Activated T-cell treated with anti-CD3 and anti-CD28 coated beads for 48 hours (primary cell): ENCODE data around the gene LRRC61.
A peak's percentile ranks its signal among the peaks of the same experiment; 100 is the strongest.
"Not testable (repeated sequence)": the region's sequence is repeated elsewhere in the genome, so short reads cannot be mapped to it uniquely, and the experiment has no call there.

Experiments used
- DNase-seq: peaks from one replicate; pipeline ENCODE4 v3.0.0-alpha.2; 2020; ENCODE audit warnings: low read depth

LRRC61 gene, protein sequence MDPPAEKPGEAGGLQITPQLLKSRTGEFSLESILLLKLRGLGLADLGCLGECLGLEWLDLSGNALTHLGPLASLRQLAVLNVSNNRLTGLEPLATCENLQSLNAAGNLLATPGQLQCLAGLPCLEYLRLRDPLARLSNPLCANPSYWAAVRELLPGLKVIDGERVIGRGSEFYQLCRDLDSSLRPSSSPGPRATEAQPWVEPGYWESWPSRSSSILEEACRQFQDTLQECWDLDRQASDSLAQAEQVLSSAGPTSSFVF

DNA sequence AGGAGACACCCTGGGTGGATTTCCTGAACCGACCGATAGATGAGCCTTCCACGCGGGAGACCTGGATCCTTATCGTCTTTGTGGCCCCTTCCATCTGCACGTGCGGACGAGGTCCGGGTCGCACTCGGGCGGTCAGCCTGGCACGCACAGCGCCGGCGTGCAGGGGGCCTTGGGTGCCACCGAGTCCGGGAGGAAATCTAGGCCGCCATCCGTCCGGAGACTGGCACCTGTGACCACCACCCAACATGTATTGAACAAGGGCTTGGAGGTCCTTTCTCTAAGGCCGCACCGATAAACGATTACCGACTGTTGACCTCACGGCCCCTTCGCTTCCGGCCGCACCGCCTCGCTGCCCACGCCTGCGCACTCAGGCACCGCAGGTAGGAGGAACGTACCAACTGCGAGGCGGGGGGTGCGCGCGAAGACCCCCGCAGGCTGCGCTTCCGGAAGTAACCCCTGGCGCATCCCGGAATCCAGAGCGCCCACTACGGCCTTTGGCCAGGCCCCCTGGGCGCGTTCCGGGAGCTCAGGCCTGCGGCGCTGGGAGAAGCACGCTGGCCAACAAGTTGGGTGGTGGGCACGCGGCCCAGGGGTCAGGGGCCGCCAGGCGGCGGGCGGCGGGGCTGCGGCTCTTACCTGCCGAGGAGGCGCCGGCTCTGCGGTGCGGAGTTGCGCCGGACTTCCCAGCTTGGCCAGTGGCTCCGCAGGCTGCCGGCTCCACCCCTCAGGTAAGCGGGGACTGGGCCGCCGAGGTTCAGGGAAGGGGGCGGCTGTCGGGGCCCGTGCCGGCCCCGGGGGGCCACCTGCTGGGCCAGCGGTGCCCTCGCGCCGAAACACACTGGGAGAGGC is at the start of gene LRRC61, which contains the start of gene ACTR3C:
Gene LRRC61, plus strand, starts transcription at position 523 of the 849 bp plus-strand sequence. CDS start 13,507 bp downstream, outside the sequence.
Gene ACTR3C, minus strand, starts transcription at position 713 of the 849 bp plus-strand sequence. CDS start 28,249 bp downstream, outside the sequence.
- peak; percentile 65 for DNase-seq

DNA sequence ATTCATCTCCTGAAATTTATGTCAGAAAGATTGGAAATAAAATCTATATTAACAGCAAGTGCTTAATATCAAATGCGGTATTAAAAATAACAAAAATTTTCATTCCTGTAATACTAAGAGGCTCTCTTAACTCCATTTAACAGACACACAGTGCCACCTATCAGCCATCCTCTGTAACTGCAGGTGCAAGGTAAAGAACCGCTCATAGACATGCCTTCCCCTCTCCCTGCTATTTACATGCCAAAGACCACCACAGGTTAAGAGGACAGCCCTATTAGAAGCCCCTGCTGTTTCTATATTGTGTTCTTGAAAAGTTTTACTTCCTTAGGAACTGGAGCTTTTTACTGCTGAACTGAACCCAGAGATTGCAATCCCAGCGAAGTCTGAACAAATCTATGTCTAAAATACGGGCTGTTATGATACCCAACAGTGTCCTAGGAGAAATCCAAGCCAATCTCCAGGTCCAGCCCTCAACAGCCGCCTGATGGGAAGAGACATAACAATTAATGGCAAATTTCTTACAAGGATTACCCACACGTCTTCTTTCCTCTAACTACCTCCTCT is 46.9 kb upstream of the LRRC61 start:
- DNase-seq = not testable (repeated sequence)

DNA sequence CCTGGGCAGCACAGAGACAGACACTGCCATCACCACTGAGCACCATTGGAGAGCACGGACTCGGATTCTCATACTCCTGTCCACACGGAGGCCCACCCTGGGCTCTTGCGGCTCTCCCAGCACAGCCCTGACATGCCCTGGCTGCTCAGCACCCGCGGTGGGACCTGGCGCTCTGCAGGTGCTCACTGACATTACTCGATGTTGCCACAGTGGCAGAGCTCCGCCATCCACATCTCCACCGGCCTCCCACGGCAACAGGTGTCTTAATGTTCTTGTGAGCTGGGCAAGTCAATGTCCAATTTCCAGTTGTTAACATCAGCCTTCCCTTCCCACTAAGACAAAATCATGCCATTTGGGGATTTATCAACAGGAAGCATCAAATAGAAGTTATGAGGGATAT is 44.8 kb upstream of the LRRC61 start:
- not testable (repeated sequence) for DNase-seq

DNA sequence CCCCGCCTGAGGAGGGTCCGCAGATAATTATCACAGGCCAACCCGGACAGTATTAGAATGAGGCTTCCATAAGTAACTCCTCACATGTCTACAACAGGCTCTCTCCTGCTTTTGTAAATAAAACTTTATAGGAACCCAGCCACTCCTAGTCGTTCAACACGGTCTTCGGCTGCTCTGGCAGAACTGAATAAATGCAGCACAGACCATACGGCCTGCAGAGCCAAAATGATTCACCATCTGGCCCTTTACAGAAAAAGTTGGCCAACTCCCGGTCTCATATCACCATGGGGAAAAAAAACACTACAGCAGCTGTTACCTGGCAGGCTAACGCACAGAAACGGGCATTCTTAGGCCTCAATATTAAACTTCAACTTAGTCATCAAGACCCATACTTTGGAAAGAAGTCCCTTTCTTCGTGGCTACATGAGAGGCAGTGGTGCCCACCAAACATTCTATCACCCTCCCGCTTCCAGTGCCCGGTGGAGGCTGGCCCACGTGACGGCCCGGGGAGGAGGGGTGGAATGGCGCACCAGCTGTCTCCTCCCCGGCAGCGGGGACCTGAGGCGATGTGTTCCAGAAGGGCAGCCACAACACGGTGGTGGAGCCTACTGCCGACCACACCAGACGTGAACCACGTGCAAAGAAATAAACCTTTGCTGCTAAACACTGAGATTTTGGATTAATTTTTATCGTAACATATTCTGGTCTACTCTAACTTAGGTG is 41.3 kb upstream of the LRRC61 start:
- not testable (repeated sequence) for DNase-seq

DNA sequence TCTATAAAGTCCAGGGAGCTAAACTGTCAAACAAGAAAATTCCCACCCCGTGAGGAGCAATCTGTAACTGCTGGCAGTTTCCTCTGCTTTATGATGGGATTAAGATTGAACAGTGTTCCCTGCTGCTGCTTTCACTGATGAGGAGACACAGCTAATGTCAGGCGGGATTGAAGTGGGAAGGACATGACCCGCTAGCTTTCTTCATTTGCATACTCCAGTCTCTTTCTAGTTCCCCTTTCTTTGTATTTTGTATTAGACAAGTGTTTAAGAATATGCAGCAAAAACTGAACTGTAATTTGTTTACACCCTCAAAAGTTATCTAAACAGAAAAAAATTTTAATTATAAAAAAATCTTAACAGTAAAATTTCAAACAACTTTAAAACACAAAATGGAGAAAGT is 40.0 kb upstream of the LRRC61 start:
- not testable (repeated sequence) for DNase-seq

DNA sequence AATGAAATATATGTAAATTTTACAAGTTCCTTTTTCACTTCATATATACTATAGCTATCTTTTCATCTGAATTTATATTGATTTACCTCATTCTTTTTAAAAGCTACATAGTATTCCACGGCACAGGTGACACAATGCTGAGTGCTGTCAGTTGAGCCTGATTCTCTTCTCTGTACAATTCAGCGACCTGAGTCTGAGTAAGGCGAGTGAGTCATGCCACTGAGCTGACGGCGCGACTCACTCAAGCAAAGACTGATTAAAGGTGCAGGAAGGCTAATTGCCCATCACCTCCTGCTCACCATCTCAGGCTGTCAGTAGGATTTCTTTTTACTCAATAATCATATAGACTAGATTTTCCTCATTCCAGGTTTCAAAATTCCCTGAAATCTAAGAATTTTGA is 39.5 kb upstream of the LRRC61 start:
- not testable (repeated sequence) for DNase-seq

DNA sequence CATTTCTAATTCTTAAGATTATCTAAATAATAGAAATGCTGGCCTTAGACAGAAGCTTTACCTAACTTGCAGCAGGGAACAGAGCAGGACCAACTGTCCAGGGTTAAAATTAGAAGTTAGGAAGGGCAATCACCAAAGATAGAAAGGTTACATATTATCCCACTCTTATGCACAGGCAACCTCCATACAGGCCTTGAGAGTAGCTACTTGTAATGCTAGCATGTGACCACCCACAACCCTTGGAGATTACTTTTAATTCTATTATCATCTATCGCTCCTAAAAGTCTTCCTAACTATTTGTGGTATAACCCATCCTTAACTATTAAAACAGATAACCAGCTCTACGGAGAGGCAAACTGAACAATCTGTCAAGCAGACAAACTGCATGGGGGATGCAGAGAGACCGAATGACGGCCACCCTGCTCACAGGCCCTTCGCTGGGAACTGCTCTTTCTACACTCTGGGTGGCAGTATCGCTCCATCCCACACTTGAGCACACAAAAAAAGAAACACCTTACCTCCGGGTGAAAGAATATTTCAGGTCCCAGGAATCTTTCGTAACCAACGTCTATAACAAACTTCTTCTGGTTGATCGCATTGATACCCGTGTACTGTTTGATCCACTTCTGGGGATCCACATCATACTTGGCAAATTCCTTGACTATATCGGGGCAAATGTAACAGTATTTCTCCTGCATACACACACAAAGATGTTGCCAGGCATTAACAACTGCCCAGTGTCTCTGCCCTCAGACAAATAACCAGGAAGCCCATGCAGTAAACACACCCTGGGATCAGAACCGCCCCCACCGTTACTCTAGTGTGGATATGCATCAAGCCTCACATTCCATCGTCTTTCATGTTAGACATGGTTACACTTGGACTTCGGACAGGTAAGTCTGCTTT is 37.1 kb upstream of the LRRC61 start:
- DNase-seq = peak; percentile 4

DNA sequence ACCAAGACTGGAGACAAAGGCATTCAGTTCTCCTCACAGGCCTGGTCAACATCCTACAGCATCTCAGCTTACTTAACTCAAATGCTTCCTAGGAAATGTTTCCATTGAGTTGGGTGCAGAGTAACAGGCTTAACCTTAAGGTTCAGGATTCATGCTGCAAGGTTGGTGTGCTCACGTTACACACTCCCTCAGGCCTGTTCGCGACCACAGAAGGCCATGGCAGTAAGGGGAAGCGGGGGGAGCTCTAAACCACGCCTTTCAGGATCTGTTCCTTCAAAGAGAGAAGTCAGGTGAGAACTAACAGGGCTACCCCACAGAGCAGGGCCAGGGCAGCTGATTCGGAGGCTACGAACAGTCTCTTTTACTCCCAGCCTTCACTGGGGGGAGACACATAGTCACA is 35.3 kb upstream of the LRRC61 start:
- not testable (repeated sequence) for DNase-seq

DNA sequence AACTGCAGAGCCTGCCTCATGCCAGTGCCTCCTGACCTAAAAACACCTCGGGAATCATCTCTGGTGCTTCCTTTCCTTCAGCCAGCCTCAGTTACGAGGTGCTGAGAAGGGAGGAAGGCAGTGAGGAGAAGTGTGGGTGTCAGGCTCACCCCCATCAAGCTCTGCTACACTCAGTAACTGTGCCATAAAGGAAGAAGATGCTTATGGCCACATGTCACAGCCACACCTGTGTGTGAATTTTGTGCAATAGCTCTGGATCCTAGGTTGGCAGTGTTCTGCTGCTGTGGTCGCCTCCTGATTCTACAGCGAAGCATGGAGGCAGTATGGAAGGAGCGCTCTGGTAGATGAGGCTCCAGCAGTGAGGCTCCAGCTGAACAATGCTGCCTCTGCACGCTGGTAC is 34.3 kb upstream of the LRRC61 start:
- DNase-seq = not testable (repeated sequence)

DNA sequence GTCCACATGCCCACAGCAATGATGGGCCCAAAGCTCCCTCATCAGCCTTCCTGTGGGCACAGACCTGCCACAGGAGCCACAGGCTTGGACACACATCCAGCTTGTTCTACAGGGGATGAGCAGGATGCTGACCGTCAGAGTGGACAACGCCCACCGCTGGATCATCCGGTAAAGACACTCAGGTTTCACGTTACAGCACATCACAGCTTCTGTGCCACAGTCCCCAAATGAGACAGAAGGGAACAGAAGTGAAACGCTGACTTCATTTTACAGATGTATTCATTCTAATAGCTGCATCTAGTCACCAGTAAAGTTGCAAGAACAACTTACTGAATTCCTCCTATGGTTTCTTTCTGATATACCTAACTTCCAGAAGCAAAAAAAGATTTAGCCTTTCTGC is 32.8 kb upstream of the LRRC61 start:
- not testable (repeated sequence) for DNase-seq

DNA sequence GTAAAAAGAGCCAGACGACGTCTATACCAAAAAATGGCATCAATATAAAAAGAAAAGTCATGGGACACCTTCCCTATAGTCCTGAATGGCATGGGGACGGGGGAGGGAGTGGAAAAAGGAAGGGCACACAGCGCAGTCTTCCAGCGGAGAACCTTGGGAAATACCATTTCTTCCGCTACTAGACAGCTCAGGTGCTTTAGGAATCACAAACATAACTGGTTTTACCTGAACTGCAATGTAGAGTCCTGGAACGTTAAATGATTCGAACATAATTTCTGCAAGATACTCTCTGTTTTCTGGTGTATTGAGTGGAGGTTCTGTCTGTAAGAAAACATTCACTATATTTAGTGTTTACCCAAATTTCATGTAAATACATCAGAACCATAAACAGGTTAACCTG is 28.1 kb upstream of the LRRC61 start:
- not testable (repeated sequence) for DNase-seq

DNA sequence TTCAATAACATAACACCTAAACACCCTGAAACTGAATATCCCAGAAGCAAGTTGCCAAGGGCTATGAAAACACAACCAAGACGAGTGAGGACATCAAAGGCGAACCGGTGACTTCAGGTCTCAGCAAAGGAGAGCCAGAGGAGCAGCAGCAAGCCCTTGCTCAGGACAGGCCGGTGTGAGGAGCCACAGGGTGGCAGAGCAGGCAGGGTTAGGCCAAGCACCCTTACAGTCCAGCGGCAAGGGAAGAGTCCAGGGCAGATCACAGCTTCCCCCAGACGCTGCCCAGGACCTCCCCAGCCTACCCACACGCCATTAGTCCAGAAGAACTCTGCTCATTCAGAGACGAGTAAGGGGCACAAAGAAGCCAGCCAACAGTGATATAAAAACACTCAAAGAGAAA is 27.5 kb upstream of the LRRC61 start:
- not testable (repeated sequence) for DNase-seq

DNA sequence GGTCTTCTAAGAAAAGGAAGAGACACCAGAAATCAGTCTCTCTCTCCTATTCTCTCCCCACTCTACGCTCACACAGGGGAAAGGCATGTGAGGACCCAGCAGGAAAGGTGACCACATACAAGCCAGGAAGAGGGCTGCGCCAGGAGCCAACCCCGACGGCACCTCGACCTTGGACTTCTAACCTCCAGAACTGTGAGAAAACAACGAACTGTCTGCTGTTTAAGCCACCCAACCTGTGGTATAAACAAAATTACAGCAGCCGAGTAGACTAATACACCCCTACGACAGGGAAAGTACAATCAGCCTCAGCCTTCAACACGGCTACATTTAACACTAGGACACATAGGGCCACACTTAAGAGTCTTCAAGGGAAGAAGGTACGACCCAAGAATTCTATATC is 26.4 kb upstream of the LRRC61 start:
- DNase-seq = not testable (repeated sequence)

DNA sequence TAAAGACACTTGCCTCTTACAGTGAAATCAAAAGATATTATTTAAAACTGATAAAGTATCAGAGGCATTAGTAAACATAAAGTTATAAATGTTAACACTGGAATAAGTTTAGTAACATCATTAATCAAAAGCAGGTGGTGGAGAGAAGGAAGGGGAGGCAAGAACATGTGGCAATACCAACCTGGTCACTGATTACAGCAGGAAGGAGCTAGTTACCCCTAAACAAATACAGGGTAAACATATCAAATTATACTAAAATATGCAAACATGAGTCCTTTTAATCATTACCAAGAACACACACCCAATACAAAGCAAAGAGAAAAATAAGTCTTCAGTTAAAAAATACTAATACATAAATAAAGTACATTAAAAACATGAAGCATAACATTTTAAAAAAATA is 25.2 kb upstream of the LRRC61 start:
- DNase-seq = not testable (repeated sequence)

DNA sequence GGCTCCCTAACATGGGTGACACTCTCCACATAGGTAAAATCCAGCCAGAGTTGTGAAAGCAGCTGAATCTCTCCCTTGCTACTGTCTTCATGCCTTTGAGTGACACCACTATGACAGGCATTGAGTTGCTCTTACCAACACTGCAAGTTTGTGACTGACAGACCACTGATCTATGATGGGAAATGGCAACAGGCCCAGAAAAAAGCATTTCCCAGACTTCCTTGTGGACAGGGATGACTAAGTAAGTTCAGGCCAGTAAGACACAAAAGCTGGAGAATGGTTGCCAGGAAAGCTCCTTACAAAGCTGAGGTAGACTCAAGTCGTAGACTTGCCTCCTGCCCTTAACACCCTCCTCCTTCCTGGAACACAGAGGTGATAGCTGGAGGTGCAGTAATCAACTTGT is 20.2 kb upstream of the LRRC61 start:
- not testable (repeated sequence) for DNase-seq

DNA sequence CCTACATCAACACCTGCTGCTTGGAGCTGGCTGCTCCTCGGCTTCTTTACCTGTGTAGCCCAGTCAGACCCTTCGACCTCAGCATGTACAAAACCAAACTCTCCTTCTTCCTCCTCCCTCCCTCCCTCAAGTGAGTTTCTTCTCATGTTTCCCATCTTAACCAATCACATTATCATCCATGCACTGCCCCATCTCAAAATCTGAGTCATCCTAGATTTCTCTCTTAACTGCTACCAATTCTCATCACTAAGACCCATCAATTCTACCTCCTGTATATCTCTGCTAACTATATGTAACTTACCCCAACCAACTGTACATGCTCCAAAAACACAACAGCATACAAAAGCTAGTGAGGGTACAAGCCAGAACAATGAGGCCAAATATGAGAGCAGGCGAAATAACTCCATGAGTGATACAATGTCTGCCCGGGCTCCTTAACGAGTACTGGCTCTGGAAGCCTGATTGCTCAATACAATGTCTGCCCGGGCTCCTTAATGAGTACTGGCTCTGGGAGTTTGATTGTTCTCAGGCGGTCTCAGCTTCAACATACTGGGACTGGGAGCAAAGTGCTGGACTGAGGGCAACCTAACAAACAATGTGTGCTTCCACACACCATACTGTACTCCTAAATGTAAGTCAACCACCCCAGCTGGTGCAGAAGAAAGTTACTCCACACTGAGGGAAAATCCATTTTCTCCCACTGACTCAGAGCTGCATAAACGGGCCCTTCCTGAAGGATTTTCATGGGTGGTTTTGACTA is 18.5 kb upstream of the LRRC61 start:
- DNase-seq = not testable (repeated sequence)

DNA sequence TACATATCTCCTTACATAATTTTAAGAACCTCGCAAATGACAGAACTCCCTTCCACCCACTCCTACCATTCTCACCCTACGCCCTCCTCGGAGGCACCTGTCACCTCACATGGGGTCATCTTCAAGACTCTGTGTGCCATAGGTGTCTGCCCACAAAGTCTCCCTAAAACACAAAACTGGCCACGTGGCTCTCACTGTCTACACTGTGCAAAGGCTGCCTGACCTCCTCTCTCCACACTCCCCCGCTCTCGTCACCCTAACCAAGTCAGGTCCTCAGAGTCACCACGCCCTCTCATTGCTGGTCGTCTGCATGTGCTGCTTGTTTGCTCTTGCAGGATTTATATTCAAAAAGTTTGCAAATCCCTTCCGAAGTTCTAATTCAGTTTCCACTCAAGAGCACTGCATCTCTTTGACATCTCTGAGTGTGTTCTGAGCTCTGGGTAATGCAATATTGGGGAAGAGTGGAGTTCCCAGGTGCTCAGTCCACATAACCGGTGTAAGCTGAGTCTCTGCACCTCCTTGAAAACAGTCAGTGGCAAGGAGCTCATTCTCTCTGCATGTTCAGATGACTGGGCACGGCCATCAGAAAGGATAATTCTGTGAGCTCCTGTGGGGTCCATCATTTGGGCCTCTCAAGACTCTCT is 17.8 kb upstream of the LRRC61 start:
- DNase-seq = not testable (repeated sequence)

DNA sequence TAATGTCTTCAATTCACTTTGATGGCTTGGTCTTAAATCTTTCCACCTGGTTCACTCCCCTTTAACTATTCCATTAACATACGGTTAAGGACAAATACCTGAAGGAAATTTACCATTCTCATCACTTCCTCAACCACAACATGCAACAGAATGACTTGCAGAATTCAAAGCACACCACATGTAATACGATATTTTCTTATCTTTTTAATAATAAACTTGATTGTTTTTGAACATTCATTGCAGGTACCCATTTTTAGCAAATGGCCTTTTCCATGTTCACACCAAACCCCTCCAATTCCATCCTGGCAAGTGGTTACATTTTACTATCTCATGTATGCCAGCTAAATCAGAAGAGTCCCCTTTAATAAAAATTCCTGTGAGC is 17.3 kb upstream of the LRRC61 start:
- DNase-seq = not testable (repeated sequence)

DNA sequence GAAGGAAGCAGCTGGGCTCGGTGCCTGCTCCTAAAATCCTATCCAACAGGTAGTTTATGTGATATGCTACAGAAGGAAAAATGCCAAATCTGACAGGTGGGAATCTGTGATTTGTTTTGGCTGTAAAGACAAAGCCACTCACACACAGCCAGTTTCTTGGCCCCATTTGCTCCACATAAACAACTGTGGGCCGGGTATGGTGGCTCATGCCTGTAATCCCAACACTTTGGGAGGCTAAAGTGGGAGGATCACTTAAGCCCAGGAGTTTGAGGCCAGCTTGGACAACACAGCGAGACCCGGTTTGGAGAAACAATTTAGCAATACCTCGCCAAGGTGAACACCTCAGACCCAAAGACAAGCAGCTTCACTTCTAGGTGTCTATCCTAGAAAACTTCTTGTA is 16.8 kb upstream of the LRRC61 start:
- not testable (repeated sequence) for DNase-seq

DNA sequence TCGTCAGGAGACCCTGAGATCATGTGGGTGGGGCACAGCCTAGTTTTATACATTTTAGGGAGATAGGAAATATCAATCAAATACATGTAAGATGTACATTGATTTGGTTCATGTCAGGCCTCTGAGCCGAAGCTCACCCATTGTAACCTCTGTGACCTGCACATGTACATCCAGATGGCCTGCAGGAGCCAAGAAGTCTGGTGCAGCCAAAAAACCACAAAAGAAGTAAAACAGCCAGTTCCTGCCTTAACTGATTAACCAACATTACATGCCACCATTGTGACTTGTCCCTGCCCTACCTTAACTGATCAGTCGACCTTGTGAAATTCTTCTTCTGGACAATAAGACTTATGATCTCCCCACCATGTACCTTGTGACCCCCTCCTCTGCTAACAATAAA is 16.0 kb upstream of the LRRC61 start:
- no peak for DNase-seq
